MCF 10A (cell line): ENCODE data around the gene PRSS12. TPM values are rescaled to one million over a fixed set of nuclear protein-coding genes. Genes with fewer than 3 reads are reported as not detected.

ENCODE experiments used
- BruUV-seq: library from RNA; stranded (reverse); fragments of 400-500 nt; replicated peaks from 2 replicates; lab custom pipeline; 2021; lab: Mats Ljungman, UMichigan
- CTCF ChIA-PET: fragments of 300-600 bp; sonication (Branson Sonifier 250); formaldehyde crosslinking; extraction: SDS; loops from one replicate; lab custom pipeline; 2021; ENCODE audit warnings: antibody characterized with exemption, inconsistent platforms; lab: Yijun Ruan, JAX
- POLR2A ChIA-PET: fragments of 300-600, 350-650 bp; sonication (Branson Sonifier 250); formaldehyde crosslinking; extraction: SDS; loops from one replicate; lab custom pipeline; 2020; ENCODE audit warnings: antibody characterized with exemption, inconsistent platforms; lab: Yijun Ruan, JAX
- DNase-seq: peaks from one replicate; pipeline ENCODE4 v3.0.0-alpha.2; 2018; ENCODE audit not compliant: unreplicated experiment
- H3K27ac Mint-ChIP-seq: one replicate; pipeline ENCODE4 v1.8.0; 2022; ENCODE audit warnings: mild to moderate bottlenecking, low read depth, mixed read lengths; ENCODE audit not compliant: unreplicated experiment
- H3K27me3 Mint-ChIP-seq: one replicate; pipeline ENCODE4 v1.8.0; 2022; ENCODE audit warnings: mixed read lengths; ENCODE audit not compliant: insufficient read depth, unreplicated experiment
- H3K36me3 Mint-ChIP-seq: one replicate; pipeline ENCODE4 v1.8.0; 2022; ENCODE audit warnings: mild to moderate bottlenecking, moderate library complexity, mixed read lengths; ENCODE audit not compliant: insufficient read depth, unreplicated experiment
- H3K4me1 Mint-ChIP-seq: one replicate; pipeline ENCODE4 v1.8.0; 2022; ENCODE audit warnings: mixed read lengths; ENCODE audit not compliant: insufficient read depth, unreplicated experiment
- H3K4me3 Mint-ChIP-seq: one replicate; pipeline ENCODE4 v1.8.0; 2022; ENCODE audit warnings: mild to moderate bottlenecking, moderate library complexity, mixed read lengths; ENCODE audit not compliant: unreplicated experiment
- H3K9me3 Mint-ChIP-seq: one replicate; pipeline ENCODE4 v1.8.0; 2022; ENCODE audit warnings: mixed read lengths; ENCODE audit not compliant: unreplicated experiment
- CTCF ChIP-seq: fragments of 200-600 bp; IDR thresholded peaks from one replicate; pipeline ENCODE4 v1.8.0; 2022; ENCODE audit warnings: antibody characterized with exemption, mild to moderate bottlenecking; ENCODE audit not compliant: unreplicated experiment
- intact Hi-C: fragments of 100-400 bp; cut with micrococcal nuclease; formaldehyde crosslinking; loops from 2 replicates; pipeline ENCODE4 v1.14.1; 2022
- total RNA-seq: library from RNA; stranded (reverse); gene quantifications from 2 replicates; pipeline ENCODE4 v1.2.3, GENCODE V29; 2022

The PRSS12 gene
- total RNA-seq, 1 experiment from 2014 or later: 10.7 TPM

GRCh38 chr4:118265312-118266144, 87.3 kb downstream of the PRSS12 start:
- TF ChIP-seq CTCF: no peak
- DNase-seq: no peak
- intact Hi-C loops: no loop called here
- Mint-ChIP-seq H3K36me3 (peaks cover 6% of the 10 kb centered on the region), H3K27ac (no peak overlapping the region), H3K9me3 (no peaks in the 10 kb centered on the region), H3K4me3 (no peak overlapping the region), H3K27me3 (no peaks in the 10 kb centered on the region), H3K4me1 (no peaks in the 10 kb centered on the region)
- ChIA-PET CTCF (interaction anchor here (0.5 kb wide), 1 partner anchor 1695 kb away, joined by 3 read pairs; no protein-coding TSS in a partner anchor), POLR2A (no interaction called here)
- no TSS peak for BruUV-seq

- TF ChIP-seq CTCF: no peak
- no peaks in the 10 kb centered on the region for H3K4me1 Mint-ChIP-seq
- ChIA-PET POLR2A (no interaction called here), CTCF (interaction anchor here (0.6 kb wide), 1 partner anchor 577 kb away, joined by 4 read pairs; no protein-coding TSS in a partner anchor)
- H3K9me3 Mint-ChIP-seq: no peaks in the 10 kb centered on the region
- H3K27ac Mint-ChIP-seq: no peak overlapping the region
- intact Hi-C loops: no loop called here
- no TSS peak for BruUV-seq
- H3K36me3 Mint-ChIP-seq: peaks cover 6% of the 10 kb centered on the region
- DNase-seq: no peak
- no peaks in the 10 kb centered on the region for H3K27me3 Mint-ChIP-seq
- no peak overlapping the region for H3K4me3 Mint-ChIP-seq
Observed at GRCh38 chr4:118264096-118264495, 88.7 kb downstream of the PRSS12 start.

DNA sequence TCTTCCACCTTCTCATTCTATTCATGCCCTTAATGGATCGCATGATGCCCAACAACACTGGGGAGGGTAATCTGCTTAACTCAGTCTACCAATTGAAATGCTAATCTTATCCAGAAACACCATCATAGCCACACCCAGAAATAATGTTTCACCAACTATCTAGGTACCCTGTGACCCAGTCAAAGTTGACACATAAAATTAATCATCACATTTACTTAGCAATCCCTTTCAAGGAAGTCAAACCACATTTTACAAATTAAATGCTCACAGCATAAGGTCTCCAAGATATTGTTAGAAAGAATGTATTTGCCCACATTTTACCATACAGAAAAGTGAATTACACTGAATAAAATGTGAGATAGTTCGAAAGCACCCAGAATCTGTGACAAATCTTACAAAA, 92.5 kb downstream of the PRSS12 start:
- no peak for DNase-seq
- H3K36me3 Mint-ChIP-seq: peaks cover 6% of the 10 kb centered on the region
- intact Hi-C loops: no loop called here
- TF ChIP-seq CTCF: no peak
- BruUV-seq: no TSS peak
- CTCF ChIA-PET: interaction anchor here (0.6 to 1.4 kb wide), 2 partner anchors 10 to 1233 kb away, joined by 4 read pairs; no protein-coding TSS in a partner anchor
- no peaks in the 10 kb centered on the region for H3K4me1 Mint-ChIP-seq
- no peaks in the 10 kb centered on the region for H3K9me3 Mint-ChIP-seq
- no peaks in the 10 kb centered on the region for H3K27me3 Mint-ChIP-seq
- no peak overlapping the region for H3K4me3 Mint-ChIP-seq
- POLR2A ChIA-PET: no interaction called here
- H3K27ac Mint-ChIP-seq: no peak overlapping the region

- H3K4me3 Mint-ChIP-seq: no peak overlapping the region
- no peak for DNase-seq
- H3K36me3 Mint-ChIP-seq: peaks cover 4% of the 10 kb centered on the region
- no peak overlapping the region for H3K27ac Mint-ChIP-seq
- TF ChIP-seq CTCF: no peak
- H3K4me1 Mint-ChIP-seq: no peaks in the 10 kb centered on the region
- H3K27me3 Mint-ChIP-seq: no peaks in the 10 kb centered on the region
- no peaks in the 10 kb centered on the region for H3K9me3 Mint-ChIP-seq
- ChIA-PET CTCF (interaction anchor here (0.5 to 0.7 kb wide), 3 partner anchors 43 to 1202 kb away, joined by 3 to 4 read pairs (median 3); no protein-coding TSS in a partner anchor), POLR2A (no interaction called here)
- intact Hi-C loops: no loop called here
- no TSS peak for BruUV-seq
Observed at GRCh38 chr4:118259111-118259510, 93.7 kb downstream of the PRSS12 start.
